K562 (cell line): ENCODE results near the gene DGKE. TPM values are rescaled to one million over a fixed set of nuclear protein-coding genes. Genes with fewer than 3 reads are reported as not detected.

Experiments used
- BACH1 ChIP-seq: fragments of 200-800 bp; sonication (Bioruptor generic); IDR thresholded peaks from 2 replicates; pipeline ENCODE4 v1.6.1; 2016; ENCODE audit warnings: missing genetic modification characterization, missing compliant biosample characterization
- CGGBP1 ChIP-seq: fragments of 250-450 bp; sonication (Bioruptor Pico); IDR thresholded peaks from 2 replicates; pipeline ENCODE4 v1.9.0; 2021; ENCODE audit warnings: mild to moderate bottlenecking
- DPF2 ChIP-seq: fragments of 450-650 bp; IDR thresholded peaks from 2 replicates; pipeline ENCODE4 v1.6.1; 2016
- ESRRB ChIP-seq: fragments of 250-450 bp; sonication (Bioruptor Pico); IDR thresholded peaks from 2 replicates; pipeline ENCODE4 v1.5.0; 2020; ENCODE audit warnings: mild to moderate bottlenecking, moderate library complexity, borderline replicate concordance
- ETV5 ChIP-seq: sonication (generic); formaldehyde crosslinking; IDR thresholded peaks from 2 replicates; pipeline ENCODE4 v1.4.0; 2020; ENCODE audit warnings: low read depth, mild to moderate bottlenecking, missing genetic modification reagents
- EZH2 ChIP-seq: IDR thresholded peaks from 2 replicates; pipeline ENCODE4 v1.6.1; 2012; ENCODE audit warnings: low read depth, mild to moderate bottlenecking, inconsistent platforms, low read length, borderline replicate concordance
- HMG20A ChIP-seq: fragments of 450-650 bp; formaldehyde crosslinking; conservative IDR thresholded peaks from 2 replicates; pipeline ENCODE4 v1.4.0; 2020; ENCODE audit warnings: mild to moderate bottlenecking, mixed read lengths
- L3MBTL2 ChIP-seq: fragments of 450-650 bp; IDR thresholded peaks from 2 replicates; pipeline ENCODE4 v1.6.1; 2016; ENCODE audit warnings: mild to moderate bottlenecking, moderate library complexity
- MCM3 ChIP-seq: fragments of 450-650 bp; IDR thresholded peaks from 2 replicates; pipeline ENCODE4 v1.6.1; 2016
- MTF1 ChIP-seq: fragments of 250-450 bp; sonication (Bioruptor Pico); IDR thresholded peaks from 2 replicates; pipeline ENCODE4 v1.9.0; 2021; ENCODE audit warnings: moderate library complexity, mild to moderate bottlenecking, inconsistent platforms, borderline replicate concordance
- NRF1 ChIP-seq, 2 experiments: fragments of 450-650 bp; IDR thresholded peaks in 1 of 2; conservative IDR thresholded peaks in 1 of 2; 2 replicates each; pipeline ENCODE4 v1.6.1; 2014; ENCODE audit warnings: mild to moderate bottlenecking in 2 of 2
- PCBP1 ChIP-seq: fragments of 200-400 bp; formaldehyde crosslinking; IDR thresholded peaks from 2 replicates; pipeline ENCODE4 v1.6.1; 2018; ENCODE audit warnings: mild to moderate bottlenecking, low read depth, low read length; ENCODE audit not compliant: poor library complexity, severe bottlenecking
- PTRF ChIP-seq: fragments of 450-650 bp; IDR thresholded peaks from 2 replicates; pipeline ENCODE4 v1.6.1; 2016; ENCODE audit warnings: mild to moderate bottlenecking, missing genetic modification characterization, missing compliant biosample characterization
- SMARCA4 ChIP-seq: fragments of 450-650 bp; IDR thresholded peaks from 2 replicates; pipeline ENCODE4 v1.6.1; 2016
- TEAD4 ChIP-seq, 2 experiments: sonication (generic) in 1 of 2; formaldehyde crosslinking in 1 of 2; IDR thresholded peaks; 2 replicates each; pipeline versions ENCODE4 v1.6.1 to v1.8.0; 2012 to 2022; ENCODE audit warnings: borderline replicate concordance in 1 of 2, inconsistent platforms in 1 of 2, low read length in 1 of 2, mild to moderate bottlenecking in 1 of 2, missing genetic modification reagents in 1 of 2
- ZNF133 ChIP-seq: fragments of 250-450 bp; sonication (Bioruptor Pico); IDR thresholded peaks from 2 replicates; pipeline ENCODE4 v1.4.0; 2020; ENCODE audit warnings: mild to moderate bottlenecking
- ZNF175 ChIP-seq: fragments of 200-800 bp; sonication (Bioruptor generic); IDR thresholded peaks from 2 replicates; pipeline ENCODE4 v1.6.1; 2016; ENCODE audit warnings: low read depth, mild to moderate bottlenecking, missing genetic modification characterization, missing compliant biosample characterization
- ZNF398 ChIP-seq: fragments of 250-450 bp; sonication (Bioruptor Pico); IDR thresholded peaks from 2 replicates; pipeline ENCODE4 v1.8.0; 2021; ENCODE audit warnings: moderate library complexity, mild to moderate bottlenecking, inconsistent platforms
- ZNF551 ChIP-seq: fragments of 250-450 bp; sonication (Bioruptor Pico); IDR thresholded peaks from 2 replicates; pipeline ENCODE4 v1.5.0; 2021; ENCODE audit warnings: mild to moderate bottlenecking, moderate library complexity
- ZSCAN32 ChIP-seq: fragments of 450-650 bp; formaldehyde crosslinking; IDR thresholded peaks from 2 replicates; pipeline ENCODE4 v1.4.0; 2020; ENCODE audit warnings: mild to moderate bottlenecking, moderate library complexity
- polyA plus RNA-seq, 8 experiments: library from polyadenylated mRNA; depleted of rRNA in 4 of 8; stranded (reverse) in 5 of 8; unstranded in 3 of 8; fragments of >200 nt; fragmentation: Nextera tagmentation in 2 of 8; fragmentation: Illumina TruSeq in 1 of 8; extraction: Ambion mirVana in 2 of 8; extraction: Trizol in 1 of 8; gene quantifications; 2 replicates each; pipeline versions ENCODE4 v1.2.1 to v1.2.3, GENCODE V29; 2011 to 2014; ENCODE audit warnings: inconsistent platforms in 1 of 8, missing spikeins in 1 of 8
- total RNA-seq, 7 experiments: library from RNA; depleted of rRNA in 6 of 7; stranded (reverse); fragments of >200 nt in 6 of 7; fragmentation: Illumina TruSeq in 2 of 7; extraction: Trizol in 2 of 7; gene quantifications; 2 replicates each; pipeline versions ENCODE4 v1.2.1 to v1.2.3, GENCODE V29; 2011 to 2021; ENCODE audit warnings: low replicate concordance in 1 of 7
- TF ChIP-seq, protein P1 (sequence below): fragments of 200-800 bp; sonication (Bioruptor generic); IDR thresholded peaks from 2 replicates; pipeline ENCODE4 v1.6.1; 2016; ENCODE audit warnings: missing genetic modification characterization, missing compliant biosample characterization

The DGKE gene
- total and polyA plus RNA-seq, 9 of the 15 experiments (the other 6 are each of a cell fraction or from before 2014, with no cell fraction given): 1.3 to 9.9 (median 5.9) TPM

GRCh38 chr17:56876766-56877179 lies 42.8 kb downstream of the DGKE start (continued):
- TF ChIP-seq ZNF175 (CRISPR knock-in tag): peak; percentile 73
- TF ChIP-seq, protein P1, sequence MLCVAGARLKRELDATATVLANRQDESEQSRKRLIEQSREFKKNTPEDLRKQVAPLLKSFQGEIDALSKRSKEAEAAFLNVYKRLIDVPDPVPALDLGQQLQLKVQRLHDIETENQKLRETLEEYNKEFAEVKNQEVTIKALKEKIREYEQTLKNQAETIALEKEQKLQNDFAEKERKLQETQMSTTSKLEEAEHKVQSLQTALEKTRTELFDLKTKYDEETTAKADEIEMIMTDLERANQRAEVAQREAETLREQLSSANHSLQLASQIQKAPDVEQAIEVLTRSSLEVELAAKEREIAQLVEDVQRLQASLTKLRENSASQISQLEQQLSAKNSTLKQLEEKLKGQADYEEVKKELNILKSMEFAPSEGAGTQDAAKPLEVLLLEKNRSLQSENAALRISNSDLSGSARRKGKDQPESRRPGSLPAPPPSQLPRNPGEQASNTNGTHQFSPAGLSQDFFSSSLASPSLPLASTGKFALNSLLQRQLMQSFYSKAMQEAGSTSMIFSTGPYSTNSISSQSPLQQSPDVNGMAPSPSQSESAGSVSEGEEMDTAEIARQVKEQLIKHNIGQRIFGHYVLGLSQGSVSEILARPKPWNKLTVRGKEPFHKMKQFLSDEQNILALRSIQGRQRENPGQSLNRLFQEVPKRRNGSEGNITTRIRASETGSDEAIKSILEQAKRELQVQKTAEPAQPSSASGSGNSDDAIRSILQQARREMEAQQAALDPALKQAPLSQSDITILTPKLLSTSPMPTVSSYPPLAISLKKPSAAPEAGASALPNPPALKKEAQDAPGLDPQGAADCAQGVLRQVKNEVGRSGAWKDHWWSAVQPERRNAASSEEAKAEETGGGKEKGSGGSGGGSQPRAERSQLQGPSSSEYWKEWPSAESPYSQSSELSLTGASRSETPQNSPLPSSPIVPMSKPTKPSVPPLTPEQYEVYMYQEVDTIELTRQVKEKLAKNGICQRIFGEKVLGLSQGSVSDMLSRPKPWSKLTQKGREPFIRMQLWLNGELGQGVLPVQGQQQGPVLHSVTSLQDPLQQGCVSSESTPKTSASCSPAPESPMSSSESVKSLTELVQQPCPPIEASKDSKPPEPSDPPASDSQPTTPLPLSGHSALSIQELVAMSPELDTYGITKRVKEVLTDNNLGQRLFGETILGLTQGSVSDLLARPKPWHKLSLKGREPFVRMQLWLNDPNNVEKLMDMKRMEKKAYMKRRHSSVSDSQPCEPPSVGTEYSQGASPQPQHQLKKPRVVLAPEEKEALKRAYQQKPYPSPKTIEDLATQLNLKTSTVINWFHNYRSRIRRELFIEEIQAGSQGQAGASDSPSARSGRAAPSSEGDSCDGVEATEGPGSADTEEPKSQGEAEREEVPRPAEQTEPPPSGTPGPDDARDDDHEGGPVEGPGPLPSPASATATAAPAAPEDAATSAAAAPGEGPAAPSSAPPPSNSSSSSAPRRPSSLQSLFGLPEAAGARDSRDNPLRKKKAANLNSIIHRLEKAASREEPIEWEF: 0 out of 2 replicates have a peak, but pooled peaks have one; percentile 37
- no peak for TF ChIP-seq EZH2
- no peak for TF ChIP-seq ETV5 (CRISPR knock-in tag)
- TF ChIP-seq ZNF398: no peak
- TF ChIP-seq ZSCAN32 (CRISPR knock-in tag): no peak
- no peak for TF ChIP-seq MCM3
- no peak for TF ChIP-seq BACH1 (tag)
- TF ChIP-seq NRF1 (conservative IDR thresholded peaks at IDR 0.05 in 1 of 2, IDR thresholded peaks at IDR 0.05 in 1 of 2): no peak
- no peak for TF ChIP-seq PCBP1
- no peak for TF ChIP-seq CGGBP1
- TF ChIP-seq HMG20A: no peak
- TF ChIP-seq ZNF551 (CRISPR knock-in tag): no peak
- peak; percentile 63; the same call in 1 of the 2 replicates for TF ChIP-seq SMARCA4
- no peak; the same call in 1 of the 2 replicates for TF ChIP-seq TEAD4 (IDR thresholded peaks at IDR 0.05; ENCODE audit: low read length)
- no peak for TF ChIP-seq TEAD4 (CRISPR knock-in tag; IDR thresholded peaks at IDR 0.05; ENCODE audit: borderline replicate concordance)
- TF ChIP-seq L3MBTL2: peak; percentile 77; the same call in 1 of the 2 replicates
- no peak for TF ChIP-seq PTRF
- no peak for TF ChIP-seq ZNF133
- TF ChIP-seq DPF2: 0 out of 2 replicates have a peak, but pooled peaks have one; percentile 45
- no peak for TF ChIP-seq MTF1 (CRISPR knock-in tag)
- TF ChIP-seq ESRRB (CRISPR knock-in tag): no peak
